K562 (cell line): ENCODE measurements around the gene NLRP7. TPM values are rescaled to one million over a fixed set of nuclear protein-coding genes. Genes with fewer than 3 reads are reported as not detected.

Source experiments
- ARHGAP35 ChIP-seq: fragments of 450-650 bp; IDR thresholded peaks from 2 replicates; pipeline ENCODE4 v1.6.1; 2018; ENCODE audit not compliant: partially characterized antibody
- BRD9 ChIP-seq: fragments of 450-650 bp; IDR thresholded peaks from 2 replicates; pipeline ENCODE4 v1.6.1; 2018; ENCODE audit warnings: low read depth; ENCODE audit not compliant: partially characterized antibody
- BRF1 ChIP-seq: IDR thresholded peaks from 3 replicates; pipeline ENCODE4 v1.6.1; 2011; ENCODE audit warnings: borderline replicate concordance, mild to moderate bottlenecking; ENCODE audit not compliant: insufficient read length; ENCODE audit errors: extremely low read depth
- CC2D1A ChIP-seq: fragments of 450-650 bp; IDR thresholded peaks from 2 replicates; pipeline ENCODE4 v1.6.1; 2017; ENCODE audit warnings: mild to moderate bottlenecking
- CXXC5 ChIP-seq: fragments of 250-450 bp; sonication (Bioruptor Pico); IDR thresholded peaks from 2 replicates; pipeline ENCODE4 v1.8.0; 2022; ENCODE audit warnings: inconsistent platforms, mild to moderate bottlenecking, moderate library complexity
- EGR1 ChIP-seq: fragments of 450-650 bp; conservative IDR thresholded peaks from 2 replicates; pipeline ENCODE4 v1.6.1; 2017; ENCODE audit warnings: mild to moderate bottlenecking
- FOXA3 ChIP-seq, 2 experiments: fragments of 450-650 bp in 1 of 2; sonication (generic) in 1 of 2; formaldehyde crosslinking; IDR thresholded peaks in 1 of 2; conservative IDR thresholded peaks in 1 of 2; 2 replicates each; pipeline versions ENCODE4 v1.4.0 to v1.8.0; 2020 to 2022; ENCODE audit warnings: mild to moderate bottlenecking in 2 of 2, missing genetic modification reagents in 1 of 2
- FOXJ3 ChIP-seq: sonication (generic); formaldehyde crosslinking; IDR thresholded peaks from 2 replicates; pipeline ENCODE4 v1.4.0; 2020; ENCODE audit warnings: mild to moderate bottlenecking, missing genetic modification reagents
- GATAD2A ChIP-seq: fragments of 450-650 bp; IDR thresholded peaks from 2 replicates; pipeline ENCODE4 v1.6.1; 2017
- MBD2 ChIP-seq: sonication (generic); IDR thresholded peaks from 2 replicates; pipeline ENCODE4 v1.6.1; 2016; ENCODE audit warnings: low read depth, borderline replicate concordance
- MTA3 ChIP-seq: fragments of 450-650 bp; formaldehyde crosslinking; IDR thresholded peaks from 2 replicates; pipeline ENCODE4 v1.6.1; 2017; ENCODE audit warnings: mild to moderate bottlenecking, borderline replicate concordance
- POLR2A ChIP-seq: fragments of 450-650 bp; conservative IDR thresholded peaks from 2 replicates; pipeline ENCODE4 v1.6.1; 2016
- POLR2AphosphoS5 ChIP-seq: IDR thresholded peaks from 2 replicates; pipeline ENCODE4 v1.6.1; 2011; ENCODE audit warnings: mild to moderate bottlenecking, low read depth, low read length, moderate library complexity; ENCODE audit not compliant: control insufficient read depth, insufficient read depth
- POU5F1 ChIP-seq: fragments of 150-350 bp; IDR thresholded peaks from 2 replicates; pipeline ENCODE4 v1.6.1; 2014; ENCODE audit warnings: borderline replicate concordance, low read length, low read depth, mild to moderate bottlenecking; ENCODE audit not compliant: partially characterized antibody
- TAF15 ChIP-seq: fragments of 200-400 bp; formaldehyde crosslinking; IDR thresholded peaks from 2 replicates; pipeline ENCODE4 v1.6.1; 2017; ENCODE audit warnings: mild to moderate bottlenecking, low read depth, low read length, moderate library complexity
- TCF7L2 ChIP-seq: fragments of 150-350 bp; IDR thresholded peaks from 2 replicates; pipeline ENCODE4 v1.6.1; 2016; ENCODE audit warnings: low read depth, mild to moderate bottlenecking, low read length, moderate library complexity
- ZC3H11A ChIP-seq: IDR thresholded peaks from 2 replicates; pipeline ENCODE4 v1.6.1; 2012; ENCODE audit warnings: low read depth, low read length, improper control_type of control experiment
- ZFX ChIP-seq: sonication (generic); formaldehyde crosslinking; IDR thresholded peaks from 2 replicates; pipeline ENCODE4 v1.8.0; 2022; ENCODE audit warnings: mild to moderate bottlenecking, missing genetic modification reagents, moderate library complexity
- ZNF232 ChIP-seq: sonication (generic); formaldehyde crosslinking; IDR thresholded peaks from 2 replicates; pipeline ENCODE4 v1.8.0; 2022; ENCODE audit warnings: mild to moderate bottlenecking, missing genetic modification reagents
- ZNF347 ChIP-seq: fragments of 450-650 bp; formaldehyde crosslinking; IDR thresholded peaks from 2 replicates; pipeline ENCODE4 v1.4.0; 2020; ENCODE audit warnings: low read depth, mild to moderate bottlenecking, moderate library complexity
- ZNF699 ChIP-seq: fragments of 250-450 bp; sonication (Bioruptor Pico); IDR thresholded peaks from 2 replicates; pipeline ENCODE4 v1.8.0; 2021; ENCODE audit warnings: mild to moderate bottlenecking, moderate library complexity; ENCODE audit not compliant: insufficient replicate concordance
- polyA plus RNA-seq, 8 experiments: library from polyadenylated mRNA; depleted of rRNA in 4 of 8; stranded (reverse) in 5 of 8; unstranded in 3 of 8; fragments of >200 nt; fragmentation: Nextera tagmentation in 2 of 8; fragmentation: Illumina TruSeq in 1 of 8; extraction: Ambion mirVana in 2 of 8; extraction: Trizol in 1 of 8; gene quantifications; 2 replicates each; pipeline versions ENCODE4 v1.2.1 to v1.2.3, GENCODE V29; 2011 to 2014; ENCODE audit warnings: inconsistent platforms in 1 of 8, missing spikeins in 1 of 8
- total RNA-seq, 7 experiments: library from RNA; depleted of rRNA in 6 of 7; stranded (reverse); fragments of >200 nt in 6 of 7; fragmentation: Illumina TruSeq in 2 of 7; extraction: Trizol in 2 of 7; gene quantifications; 2 replicates each; pipeline versions ENCODE4 v1.2.1 to v1.2.3, GENCODE V29; 2011 to 2021; ENCODE audit warnings: low replicate concordance in 1 of 7
- TF ChIP-seq, protein P1 (sequence below): sonication (generic); formaldehyde crosslinking; IDR thresholded peaks from 2 replicates; pipeline ENCODE4 v1.8.0; 2022; ENCODE audit warnings: mild to moderate bottlenecking, missing genetic modification reagents
- TF ChIP-seq, protein P2 (sequence below): fragments of 450-650 bp; IDR thresholded peaks from 2 replicates; pipeline ENCODE4 v1.6.1; 2016
- TF ChIP-seq, protein P3 (sequence below): sonication (generic); formaldehyde crosslinking; IDR thresholded peaks from 2 replicates; pipeline ENCODE4 v1.8.0; 2022; ENCODE audit warnings: mild to moderate bottlenecking, missing genetic modification reagents, borderline replicate concordance

The NLRP7 gene
- total and polyA plus RNA-seq, 9 of the 15 experiments (the other 6 are each of a cell fraction or from before 2014, with no cell fraction given): 0.03 to 0.22 (median 0.09) TPM; not detected in 3

DNA sequence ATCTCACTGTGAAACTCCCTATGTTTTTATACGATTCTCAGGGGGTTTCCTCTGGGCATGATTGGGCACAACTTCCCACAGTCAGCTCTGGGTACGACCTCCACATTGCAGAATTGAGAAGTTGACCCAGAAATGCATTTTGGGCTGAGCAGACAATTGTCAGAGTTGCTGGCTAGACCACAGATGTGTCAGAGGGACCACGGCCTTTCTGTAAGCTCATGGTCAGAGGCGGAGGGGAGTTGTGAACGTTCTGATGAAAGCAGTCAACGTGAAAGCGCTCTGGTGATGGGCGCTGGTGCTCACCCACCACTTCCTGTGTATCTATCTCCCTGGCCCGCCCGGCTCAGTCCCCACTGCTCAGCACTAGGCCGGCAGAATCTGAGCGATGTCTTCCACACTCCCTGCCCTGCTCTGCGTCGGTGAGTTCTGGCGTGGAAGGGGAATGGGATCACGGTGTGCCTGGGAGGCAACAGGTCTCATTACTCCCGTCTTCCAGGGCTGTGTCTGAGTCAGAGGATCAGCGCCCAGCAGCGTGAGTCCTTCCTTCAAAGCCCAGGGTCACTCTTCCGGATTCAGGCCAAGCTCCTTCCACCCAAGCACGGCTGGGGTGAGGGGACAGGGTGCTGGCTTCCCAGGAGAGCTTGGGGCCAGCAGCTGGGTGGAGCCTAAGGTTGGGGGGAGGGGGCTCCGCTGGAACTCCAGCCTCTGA lies 41.4 kb downstream of the NLRP7 start, which contains the start of gene NCR1 (continued):
- TF ChIP-seq MTA3 (peak; percentile 35; the same call in 1 of the 2 replicates), FOXA3 (CRISPR knock-in tag; conservative IDR thresholded peaks at IDR 0.05 in 1 of 2, IDR thresholded peaks at IDR 0.05 in 1 of 2) (0 out of 4 replicates have a peak, but pooled peaks of 1 of the 2 experiments have one; percentile 21), GATAD2A (no peak; the same call in 1 of the 2 replicates), ZC3H11A (no peak), BRF1 (no peak), BRD9 (no peak), ARHGAP35 (no peak), MBD2 (no peak), EGR1 (no peak), ZNF347 (no peak), ZNF699 (CRISPR knock-in tag) (no peak), POLR2A (peak; percentile 67), FOXJ3 (no peak), TAF15 (no peak), ZFX (CRISPR knock-in tag) (peak; percentile 79), POU5F1 (no peak), TCF7L2 (no peak), ZNF232 (CRISPR knock-in tag) (no peak), CC2D1A (no peak), POLR2AphosphoS5 (no peak), CXXC5 (CRISPR knock-in tag) (peak; percentile 33; the same call in 1 of the 2 replicates)
- TF ChIP-seq, protein P1, sequence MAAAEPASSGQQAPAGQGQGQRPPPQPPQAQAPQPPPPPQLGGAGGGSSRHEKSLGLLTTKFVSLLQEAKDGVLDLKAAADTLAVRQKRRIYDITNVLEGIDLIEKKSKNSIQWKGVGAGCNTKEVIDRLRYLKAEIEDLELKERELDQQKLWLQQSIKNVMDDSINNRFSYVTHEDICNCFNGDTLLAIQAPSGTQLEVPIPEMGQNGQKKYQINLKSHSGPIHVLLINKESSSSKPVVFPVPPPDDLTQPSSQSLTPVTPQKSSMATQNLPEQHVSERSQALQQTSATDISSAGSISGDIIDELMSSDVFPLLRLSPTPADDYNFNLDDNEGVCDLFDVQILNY (CRISPR knock-in tag): no peak
- TF ChIP-seq, protein P2, sequence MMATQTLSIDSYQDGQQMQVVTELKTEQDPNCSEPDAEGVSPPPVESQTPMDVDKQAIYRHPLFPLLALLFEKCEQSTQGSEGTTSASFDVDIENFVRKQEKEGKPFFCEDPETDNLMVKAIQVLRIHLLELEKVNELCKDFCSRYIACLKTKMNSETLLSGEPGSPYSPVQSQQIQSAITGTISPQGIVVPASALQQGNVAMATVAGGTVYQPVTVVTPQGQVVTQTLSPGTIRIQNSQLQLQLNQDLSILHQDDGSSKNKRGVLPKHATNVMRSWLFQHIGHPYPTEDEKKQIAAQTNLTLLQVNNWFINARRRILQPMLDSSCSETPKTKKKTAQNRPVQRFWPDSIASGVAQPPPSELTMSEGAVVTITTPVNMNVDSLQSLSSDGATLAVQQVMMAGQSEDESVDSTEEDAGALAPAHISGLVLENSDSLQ: no peak
- TF ChIP-seq, protein P3, sequence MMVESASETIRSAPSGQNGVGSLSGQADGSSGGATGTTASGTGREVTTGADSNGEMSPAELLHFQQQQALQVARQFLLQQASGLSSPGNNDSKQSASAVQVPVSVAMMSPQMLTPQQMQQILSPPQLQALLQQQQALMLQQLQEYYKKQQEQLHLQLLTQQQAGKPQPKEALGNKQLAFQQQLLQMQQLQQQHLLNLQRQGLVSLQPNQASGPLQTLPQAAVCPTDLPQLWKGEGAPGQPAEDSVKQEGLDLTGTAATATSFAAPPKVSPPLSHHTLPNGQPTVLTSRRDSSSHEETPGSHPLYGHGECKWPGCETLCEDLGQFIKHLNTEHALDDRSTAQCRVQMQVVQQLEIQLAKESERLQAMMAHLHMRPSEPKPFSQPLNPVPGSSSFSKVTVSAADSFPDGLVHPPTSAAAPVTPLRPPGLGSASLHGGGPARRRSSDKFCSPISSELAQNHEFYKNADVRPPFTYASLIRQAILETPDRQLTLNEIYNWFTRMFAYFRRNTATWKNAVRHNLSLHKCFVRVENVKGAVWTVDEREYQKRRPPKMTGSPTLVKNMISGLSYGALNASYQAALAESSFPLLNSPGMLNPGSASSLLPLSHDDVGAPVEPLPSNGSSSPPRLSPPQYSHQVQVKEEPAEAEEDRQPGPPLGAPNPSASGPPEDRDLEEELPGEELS: no peak
